Esophagus muscularis mucosa (tissue), 3 donors: ENCODE data around the gene PFKFB3.

ENCODE experiments used
- CTCF ChIP-seq, 3 experiments: fragments of 200-600 bp in 2 of 3; fragments of 450-650 bp in 1 of 3; sonication (generic) in 2 of 3; IDR thresholded peaks; one replicate each; pipeline ENCODE4 v1.5.1; 2017 to 2019; ENCODE audit warnings: antibody characterized with exemption in 3 of 3, mild to moderate bottlenecking in 2 of 3, moderate library complexity in 1 of 3
- POLR2A ChIP-seq: fragments of 450-650 bp; IDR thresholded peaks from one replicate; pipeline ENCODE4 v1.6.1; 2017; ENCODE audit warnings: antibody characterized with exemption, moderate library complexity, mild to moderate bottlenecking, low read depth

GRCh38 chr10:6200440-6200733 lies 2.3 kb upstream of the PFKFB3 start:
- no peak for TF ChIP-seq POLR2A
- no peak for TF ChIP-seq CTCF (IDR thresholded peaks at IDR 0.05)
